NCI-H1105 treated with DMSO at 0.1 percent for 48 hours (cell line): Measurements from ENCODE around the gene PITX1.
A peak's percentile ranks its signal among the peaks of the same experiment; 100 is the strongest.

Experiments used
- DNase-seq: peaks from one replicate; lab custom pipeline; 2025; lab: John Stamatoyannopoulos, UW

PITX1 gene

GRCh38 chr5:135041145-135041587 lies 7.1 kb upstream of the PITX1 start:
- no peak for DNase-seq

- no peak for DNase-seq
Observed at GRCh38 chr5:135040333-135041144, 6.5 kb upstream of the PITX1 start.

DNA sequence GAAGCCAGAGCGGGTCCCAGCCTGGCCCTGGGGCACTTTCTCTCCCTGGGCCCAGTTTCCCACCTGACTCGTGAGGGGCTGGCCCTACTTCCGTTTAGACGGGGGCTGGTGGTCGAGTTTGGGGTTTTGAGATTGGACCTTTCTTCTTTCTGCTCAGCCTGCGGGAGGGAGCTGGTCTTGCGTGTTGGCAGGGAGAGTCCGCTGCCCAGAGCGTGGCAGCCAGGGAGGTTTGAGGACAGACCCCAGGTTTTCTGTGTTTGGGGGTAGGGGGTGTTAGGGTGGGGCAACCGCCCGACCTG lies 6.0 kb upstream of the PITX1 start:
- no peak for DNase-seq

GRCh38 chr5:135039271-135040033 lies 5.4 kb upstream of the PITX1 start:
- DNase-seq, result no peak

DNA sequence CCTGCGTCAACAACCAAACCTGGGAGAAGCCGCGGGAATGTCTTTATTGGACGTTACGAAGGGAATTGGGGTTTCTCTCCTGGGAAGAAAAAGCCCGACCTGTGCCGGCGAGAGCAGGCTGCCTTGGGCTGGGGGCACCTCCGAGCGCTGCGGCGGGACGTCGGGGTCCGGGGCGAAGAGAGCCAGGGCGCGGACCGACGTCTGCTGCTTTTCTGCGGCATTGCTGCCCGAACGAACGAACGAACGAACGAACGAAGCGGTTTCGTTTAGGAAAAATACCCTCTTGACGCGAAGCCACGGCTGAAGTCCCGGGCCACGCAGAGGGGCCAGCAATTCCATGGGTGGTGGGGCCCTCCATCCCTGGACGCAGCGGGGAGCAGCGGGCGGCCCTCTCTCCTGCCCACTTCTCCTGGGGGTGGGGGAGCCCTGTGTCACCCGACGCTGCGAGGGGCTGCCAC lies 4.8 kb upstream of the PITX1 start:
- DNase-seq, result no peak

GRCh38 chr5:135038205-135038812 lies 4.3 kb upstream of the PITX1 start:
- no peak for DNase-seq

DNA sequence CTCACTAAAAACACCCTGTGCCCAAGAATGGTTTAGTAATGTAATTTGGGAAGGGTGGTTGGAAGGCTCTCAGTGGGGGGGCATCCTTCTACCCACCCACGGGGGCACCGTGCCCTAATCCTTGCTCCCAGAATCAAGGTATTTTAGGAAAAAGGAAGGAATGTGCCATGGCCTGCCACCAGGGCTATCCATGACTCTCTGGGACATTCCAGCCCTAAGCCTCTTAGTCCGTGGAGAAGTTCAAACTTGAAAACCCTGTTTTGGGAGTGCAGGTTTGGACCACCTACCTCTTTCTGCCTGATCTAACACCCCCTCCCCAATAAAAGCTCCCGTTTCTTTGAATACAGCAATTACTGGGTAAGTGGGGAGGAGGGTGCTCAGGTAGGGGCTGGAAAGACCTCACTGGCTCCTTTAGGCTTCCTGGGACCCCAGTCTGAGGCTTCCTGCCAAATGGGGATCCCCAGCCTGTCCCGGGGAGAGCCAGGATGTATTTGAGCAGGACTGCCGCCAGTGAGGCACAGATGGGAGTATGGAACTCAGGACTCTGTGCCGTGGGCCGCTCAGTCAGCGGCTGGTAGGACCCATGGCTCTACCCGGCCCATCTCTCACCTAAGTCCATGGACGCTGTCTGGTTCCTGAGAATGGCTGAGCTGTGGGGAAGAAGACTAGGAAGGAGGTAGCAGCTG lies 3.6 kb upstream of the PITX1 start:
- DNase-seq, result no peak

DNA sequence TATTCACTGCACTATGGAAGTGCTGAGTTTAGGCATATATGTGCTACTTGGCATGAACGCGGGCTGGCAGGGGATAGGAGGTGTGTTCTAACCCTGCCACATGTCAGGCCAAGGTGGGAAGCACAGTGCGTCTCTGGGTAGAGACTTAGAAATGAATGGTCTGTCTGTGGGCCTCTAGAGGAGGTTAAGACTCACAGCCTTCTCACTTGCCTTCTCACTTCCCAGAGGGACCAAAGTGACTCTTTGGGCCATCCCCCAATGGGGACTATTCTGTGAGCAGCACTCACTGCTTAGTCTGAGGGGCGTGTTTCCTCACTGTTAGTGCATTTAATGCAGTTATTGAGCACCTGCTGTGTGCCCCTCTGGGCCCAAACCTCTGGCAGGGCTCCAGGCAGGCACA lies 2.4 kb upstream of the PITX1 start:
- DNase-seq, result no peak

GRCh38 chr5:135035678-135036030 lies 1.6 kb upstream of the PITX1 start:
- no peak for DNase-seq

- no peak for DNase-seq
Observed at GRCh38 chr5:135034963-135035677, 1.1 kb upstream of the PITX1 start.

DNA sequence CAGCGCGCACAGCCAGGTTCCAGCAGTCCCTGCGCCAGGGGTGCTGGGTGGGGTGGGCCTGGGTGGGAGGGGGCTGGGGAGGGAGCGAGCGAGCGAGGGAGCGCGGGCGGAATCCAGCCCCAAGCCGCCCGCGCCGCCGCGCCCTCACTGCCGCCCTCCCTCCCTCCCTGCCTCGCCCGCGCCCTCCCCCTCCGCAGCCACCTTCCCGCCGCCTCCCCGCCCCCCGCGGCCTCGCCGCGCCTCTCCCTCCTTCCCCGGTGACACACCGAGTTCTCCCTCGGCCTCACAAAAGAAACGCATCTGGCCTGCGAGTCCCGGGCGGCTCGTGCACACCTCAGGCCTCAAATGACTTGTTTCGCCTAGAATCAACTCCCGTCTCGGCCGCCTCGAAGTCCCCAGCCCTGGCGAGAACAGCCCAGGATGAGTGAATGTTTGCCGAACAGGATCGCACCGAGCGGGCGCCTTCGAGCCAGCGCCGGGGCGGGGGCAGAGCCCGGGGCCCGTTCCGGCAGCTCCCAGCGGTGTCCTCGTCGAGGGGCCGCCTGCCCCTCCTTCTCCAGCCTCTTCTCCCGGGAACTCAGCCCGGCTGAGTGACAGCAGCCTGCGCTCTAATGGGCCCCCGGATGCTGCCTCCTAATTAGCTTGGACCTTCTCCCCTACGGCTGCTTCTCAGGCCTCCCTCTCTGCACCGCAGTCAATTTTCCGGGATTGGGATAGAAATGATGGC lies 371 bp upstream of the PITX1 start:
- DNase-seq, result peak; percentile 51

- peak; percentile 25 for DNase-seq
Observed at GRCh38 chr5:135032999-135033861, 798 bp downstream of the PITX1 start.

DNA sequence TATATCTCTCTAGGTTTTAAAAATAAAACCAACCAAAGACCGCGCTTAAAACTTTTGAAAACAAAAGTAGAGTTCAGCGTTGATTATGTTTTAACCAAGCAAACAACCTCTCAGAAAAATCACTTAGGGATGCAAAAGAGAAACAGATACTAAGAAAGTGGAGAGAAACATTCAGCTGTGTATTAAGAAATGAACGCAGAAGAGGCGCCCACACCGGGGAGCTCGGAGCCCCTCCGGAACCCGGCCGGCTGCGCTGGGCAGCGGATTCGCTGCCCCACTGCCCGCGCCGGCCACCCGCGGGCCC lies 1.4 kb downstream of the PITX1 start:
- DNase-seq, result no peak

DNA sequence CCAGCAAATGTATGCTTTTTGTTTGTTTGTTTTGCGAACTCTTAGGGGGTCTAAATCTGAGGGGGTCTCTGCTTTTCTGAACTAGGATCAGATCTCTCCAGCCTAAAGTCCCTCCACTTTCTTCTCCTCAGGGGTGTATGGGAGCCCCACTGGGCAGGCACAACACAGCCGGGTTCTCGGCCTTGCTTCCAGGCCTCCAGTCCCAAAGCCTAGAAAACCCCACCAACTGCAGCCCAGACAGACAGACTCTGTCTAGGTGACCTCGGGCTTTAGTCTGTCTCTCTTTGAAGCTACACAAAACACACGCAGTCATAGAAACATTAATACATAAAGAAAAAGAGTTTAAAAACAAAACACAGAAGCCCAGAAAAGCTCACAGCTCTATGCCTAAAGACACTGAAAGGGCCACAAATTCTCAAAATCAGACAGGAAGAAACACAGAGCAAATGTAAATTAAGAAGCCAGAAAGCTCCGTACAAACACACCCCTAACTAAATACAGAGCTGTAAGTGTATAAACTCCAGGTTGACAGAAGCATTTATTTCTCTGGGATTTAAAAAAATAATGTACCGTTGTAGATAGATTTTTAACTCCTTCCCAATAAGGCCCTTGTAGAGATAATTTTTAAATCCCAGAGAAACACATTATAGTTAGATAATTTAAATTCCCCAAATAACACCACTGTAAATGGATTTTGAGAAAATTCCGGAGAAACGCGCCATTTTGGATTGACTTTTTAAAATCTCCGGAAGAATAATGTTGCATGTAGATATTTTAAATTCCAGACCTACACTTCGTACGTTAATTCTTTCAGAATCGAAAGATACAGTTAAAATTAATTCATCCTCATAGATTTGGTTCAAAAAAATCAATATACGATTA lies 2.0 kb downstream of the PITX1 start:
- no peak for DNase-seq

- DNase-seq, result no peak
Observed at GRCh38 chr5:135030956-135031812, 2.8 kb downstream of the PITX1 start.

- DNase-seq, result no peak
Observed at GRCh38 chr5:135030123-135030955, 3.7 kb downstream of the PITX1 start.

DNA sequence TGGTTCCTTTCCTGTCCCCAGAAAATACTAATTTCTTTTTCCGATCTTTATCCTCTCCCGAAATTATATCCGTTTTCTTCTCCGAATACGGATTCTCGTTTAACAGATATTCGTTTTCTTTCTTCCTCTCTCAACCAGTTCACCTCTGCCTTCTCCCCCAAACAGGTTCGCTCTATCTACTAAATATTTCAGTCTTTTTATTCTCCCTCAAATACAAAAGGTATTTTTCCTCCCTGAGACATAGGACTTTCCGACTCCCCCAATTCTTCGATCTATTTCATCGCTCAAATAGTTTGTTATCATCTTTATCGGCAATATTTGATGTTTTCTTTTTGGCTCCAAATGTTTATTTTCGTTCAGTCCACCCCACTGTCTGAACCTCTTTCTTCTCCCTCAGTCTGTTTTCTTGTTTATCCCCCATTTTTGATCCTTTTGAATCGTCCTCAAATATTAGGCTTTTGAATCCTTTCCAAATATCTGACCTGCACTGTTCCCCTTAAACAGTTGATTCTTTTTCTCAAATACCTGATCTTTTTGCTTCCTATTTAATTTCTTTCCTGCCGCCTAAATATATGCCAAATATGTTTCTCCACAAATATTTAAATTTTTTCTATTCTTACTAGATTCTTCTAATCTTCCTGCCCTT lies 4.4 kb downstream of the PITX1 start:
- DNase-seq, result no peak
